K562 (cell line): Measurements from ENCODE around the gene KLHL33. TPM values are rescaled to one million over a fixed set of nuclear protein-coding genes. Genes with fewer than 3 reads are reported as not detected.

Experiments
- ATF3 ChIP-seq, 2 experiments: fragments of 450-650 bp in 1 of 2; sonication (generic) in 1 of 2; formaldehyde crosslinking in 1 of 2; IDR thresholded peaks in 1 of 2; conservative IDR thresholded peaks in 1 of 2; 2 replicates each; pipeline versions ENCODE4 v1.6.1 to v1.8.1; 2016 to 2023; ENCODE audit warnings: mild to moderate bottlenecking in 2 of 2, moderate library complexity in 2 of 2, inconsistent platforms in 1 of 2, missing genetic modification reagents in 1 of 2
- FOSL1 ChIP-seq: fragments of 200-800 bp; sonication (Bioruptor generic); conservative IDR thresholded peaks from 2 replicates; pipeline ENCODE4 v1.6.1; 2016; ENCODE audit warnings: missing genetic modification characterization, missing compliant biosample characterization
- MEF2A ChIP-seq: IDR thresholded peaks from 2 replicates; pipeline ENCODE4 v1.6.1; 2011; ENCODE audit warnings: low read depth, mild to moderate bottlenecking, low read length, moderate library complexity; ENCODE audit not compliant: control insufficient read depth
- SETDB1 ChIP-seq: IDR thresholded peaks from one replicate; pipeline ENCODE4 v1.6.1; 2012; ENCODE audit warnings: low read length, control low read depth, inconsistent platforms
- SRSF7 ChIP-seq: fragments of 200-400 bp; formaldehyde crosslinking; optimal IDR thresholded peaks from 2 replicates; pipeline ENCODE3; 2017; ENCODE audit warnings: mild to moderate bottlenecking, low read depth, low read length
- polyA plus RNA-seq, 8 experiments: library from polyadenylated mRNA; depleted of rRNA in 4 of 8; stranded (reverse) in 5 of 8; unstranded in 3 of 8; fragments of >200 nt; fragmentation: Nextera tagmentation in 2 of 8; fragmentation: Illumina TruSeq in 1 of 8; extraction: Ambion mirVana in 2 of 8; extraction: Trizol in 1 of 8; gene quantifications; 2 replicates each; pipeline versions ENCODE4 v1.2.1 to v1.2.3, GENCODE V29; 2011 to 2014; ENCODE audit warnings: inconsistent platforms in 1 of 8, missing spikeins in 1 of 8
- total RNA-seq, 7 experiments: library from RNA; depleted of rRNA in 6 of 7; stranded (reverse); fragments of >200 nt in 6 of 7; fragmentation: Illumina TruSeq in 2 of 7; extraction: Trizol in 2 of 7; gene quantifications; 2 replicates each; pipeline versions ENCODE4 v1.2.1 to v1.2.3, GENCODE V29; 2011 to 2021; ENCODE audit warnings: low replicate concordance in 1 of 7
- TF ChIP-seq, protein P1 (sequence below): fragments of 200-600 bp; sonication (generic); IDR thresholded peaks from one replicate; pipeline ENCODE4 v1.6.1; 2012; ENCODE audit warnings: mild to moderate bottlenecking, low read depth, low read length, inconsistent platforms
- TF ChIP-seq, protein P2 (sequence below): fragments of 250-450 bp; sonication (Bioruptor Pico); IDR thresholded peaks from 2 replicates; pipeline ENCODE4 v1.8.0; 2021; ENCODE audit warnings: moderate library complexity, mild to moderate bottlenecking, inconsistent platforms
- TF ChIP-seq, protein P3 (sequence below): sonication (generic); formaldehyde crosslinking; IDR thresholded peaks from 2 replicates; pipeline ENCODE4 v1.8.1; 2023; ENCODE audit warnings: mild to moderate bottlenecking, missing genetic modification reagents, moderate library complexity

The KLHL33 gene
- total and polyA plus RNA-seq, 9 of the 15 experiments (the other 6 are each of a cell fraction or from before 2014, with no cell fraction given): 0.04 to 0.27 (median 0.13) TPM; not detected in 6

- TF ChIP-seq, protein P1, sequence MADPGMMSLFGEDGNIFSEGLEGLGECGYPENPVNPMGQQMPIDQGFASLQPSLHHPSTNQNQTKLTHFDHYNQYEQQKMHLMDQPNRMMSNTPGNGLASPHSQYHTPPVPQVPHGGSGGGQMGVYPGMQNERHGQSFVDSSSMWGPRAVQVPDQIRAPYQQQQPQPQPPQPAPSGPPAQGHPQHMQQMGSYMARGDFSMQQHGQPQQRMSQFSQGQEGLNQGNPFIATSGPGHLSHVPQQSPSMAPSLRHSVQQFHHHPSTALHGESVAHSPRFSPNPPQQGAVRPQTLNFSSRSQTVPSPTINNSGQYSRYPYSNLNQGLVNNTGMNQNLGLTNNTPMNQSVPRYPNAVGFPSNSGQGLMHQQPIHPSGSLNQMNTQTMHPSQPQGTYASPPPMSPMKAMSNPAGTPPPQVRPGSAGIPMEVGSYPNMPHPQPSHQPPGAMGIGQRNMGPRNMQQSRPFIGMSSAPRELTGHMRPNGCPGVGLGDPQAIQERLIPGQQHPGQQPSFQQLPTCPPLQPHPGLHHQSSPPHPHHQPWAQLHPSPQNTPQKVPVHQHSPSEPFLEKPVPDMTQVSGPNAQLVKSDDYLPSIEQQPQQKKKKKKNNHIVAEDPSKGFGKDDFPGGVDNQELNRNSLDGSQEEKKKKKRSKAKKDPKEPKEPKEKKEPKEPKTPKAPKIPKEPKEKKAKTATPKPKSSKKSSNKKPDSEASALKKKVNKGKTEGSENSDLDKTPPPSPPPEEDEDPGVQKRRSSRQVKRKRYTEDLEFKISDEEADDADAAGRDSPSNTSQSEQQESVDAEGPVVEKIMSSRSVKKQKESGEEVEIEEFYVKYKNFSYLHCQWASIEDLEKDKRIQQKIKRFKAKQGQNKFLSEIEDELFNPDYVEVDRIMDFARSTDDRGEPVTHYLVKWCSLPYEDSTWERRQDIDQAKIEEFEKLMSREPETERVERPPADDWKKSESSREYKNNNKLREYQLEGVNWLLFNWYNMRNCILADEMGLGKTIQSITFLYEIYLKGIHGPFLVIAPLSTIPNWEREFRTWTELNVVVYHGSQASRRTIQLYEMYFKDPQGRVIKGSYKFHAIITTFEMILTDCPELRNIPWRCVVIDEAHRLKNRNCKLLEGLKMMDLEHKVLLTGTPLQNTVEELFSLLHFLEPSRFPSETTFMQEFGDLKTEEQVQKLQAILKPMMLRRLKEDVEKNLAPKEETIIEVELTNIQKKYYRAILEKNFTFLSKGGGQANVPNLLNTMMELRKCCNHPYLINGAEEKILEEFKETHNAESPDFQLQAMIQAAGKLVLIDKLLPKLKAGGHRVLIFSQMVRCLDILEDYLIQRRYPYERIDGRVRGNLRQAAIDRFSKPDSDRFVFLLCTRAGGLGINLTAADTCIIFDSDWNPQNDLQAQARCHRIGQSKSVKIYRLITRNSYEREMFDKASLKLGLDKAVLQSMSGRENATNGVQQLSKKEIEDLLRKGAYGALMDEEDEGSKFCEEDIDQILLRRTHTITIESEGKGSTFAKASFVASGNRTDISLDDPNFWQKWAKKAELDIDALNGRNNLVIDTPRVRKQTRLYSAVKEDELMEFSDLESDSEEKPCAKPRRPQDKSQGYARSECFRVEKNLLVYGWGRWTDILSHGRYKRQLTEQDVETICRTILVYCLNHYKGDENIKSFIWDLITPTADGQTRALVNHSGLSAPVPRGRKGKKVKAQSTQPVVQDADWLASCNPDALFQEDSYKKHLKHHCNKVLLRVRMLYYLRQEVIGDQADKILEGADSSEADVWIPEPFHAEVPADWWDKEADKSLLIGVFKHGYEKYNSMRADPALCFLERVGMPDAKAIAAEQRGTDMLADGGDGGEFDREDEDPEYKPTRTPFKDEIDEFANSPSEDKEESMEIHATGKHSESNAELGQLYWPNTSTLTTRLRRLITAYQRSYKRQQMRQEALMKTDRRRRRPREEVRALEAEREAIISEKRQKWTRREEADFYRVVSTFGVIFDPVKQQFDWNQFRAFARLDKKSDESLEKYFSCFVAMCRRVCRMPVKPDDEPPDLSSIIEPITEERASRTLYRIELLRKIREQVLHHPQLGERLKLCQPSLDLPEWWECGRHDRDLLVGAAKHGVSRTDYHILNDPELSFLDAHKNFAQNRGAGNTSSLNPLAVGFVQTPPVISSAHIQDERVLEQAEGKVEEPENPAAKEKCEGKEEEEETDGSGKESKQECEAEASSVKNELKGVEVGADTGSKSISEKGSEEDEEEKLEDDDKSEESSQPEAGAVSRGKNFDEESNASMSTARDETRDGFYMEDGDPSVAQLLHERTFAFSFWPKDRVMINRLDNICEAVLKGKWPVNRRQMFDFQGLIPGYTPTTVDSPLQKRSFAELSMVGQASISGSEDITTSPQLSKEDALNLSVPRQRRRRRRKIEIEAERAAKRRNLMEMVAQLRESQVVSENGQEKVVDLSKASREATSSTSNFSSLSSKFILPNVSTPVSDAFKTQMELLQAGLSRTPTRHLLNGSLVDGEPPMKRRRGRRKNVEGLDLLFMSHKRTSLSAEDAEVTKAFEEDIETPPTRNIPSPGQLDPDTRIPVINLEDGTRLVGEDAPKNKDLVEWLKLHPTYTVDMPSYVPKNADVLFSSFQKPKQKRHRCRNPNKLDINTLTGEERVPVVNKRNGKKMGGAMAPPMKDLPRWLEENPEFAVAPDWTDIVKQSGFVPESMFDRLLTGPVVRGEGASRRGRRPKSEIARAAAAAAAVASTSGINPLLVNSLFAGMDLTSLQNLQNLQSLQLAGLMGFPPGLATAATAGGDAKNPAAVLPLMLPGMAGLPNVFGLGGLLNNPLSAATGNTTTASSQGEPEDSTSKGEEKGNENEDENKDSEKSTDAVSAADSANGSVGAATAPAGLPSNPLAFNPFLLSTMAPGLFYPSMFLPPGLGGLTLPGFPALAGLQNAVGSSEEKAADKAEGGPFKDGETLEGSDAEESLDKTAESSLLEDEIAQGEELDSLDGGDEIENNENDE: no peak
- TF ChIP-seq SETDB1 (no peak), SRSF7 (no peak), MEF2A (peak; percentile 3; the same call in 1 of the 2 replicates), FOSL1 (tag) (peak; percentile 65), ATF3 (IDR thresholded peaks at IDR 0.05) (peak; percentile 42; the same call in 1 of the 2 replicates), ATF3 (CRISPR knock-in tag; conservative IDR thresholded peaks at IDR 0.05) (no peak)
- TF ChIP-seq, protein P2, sequence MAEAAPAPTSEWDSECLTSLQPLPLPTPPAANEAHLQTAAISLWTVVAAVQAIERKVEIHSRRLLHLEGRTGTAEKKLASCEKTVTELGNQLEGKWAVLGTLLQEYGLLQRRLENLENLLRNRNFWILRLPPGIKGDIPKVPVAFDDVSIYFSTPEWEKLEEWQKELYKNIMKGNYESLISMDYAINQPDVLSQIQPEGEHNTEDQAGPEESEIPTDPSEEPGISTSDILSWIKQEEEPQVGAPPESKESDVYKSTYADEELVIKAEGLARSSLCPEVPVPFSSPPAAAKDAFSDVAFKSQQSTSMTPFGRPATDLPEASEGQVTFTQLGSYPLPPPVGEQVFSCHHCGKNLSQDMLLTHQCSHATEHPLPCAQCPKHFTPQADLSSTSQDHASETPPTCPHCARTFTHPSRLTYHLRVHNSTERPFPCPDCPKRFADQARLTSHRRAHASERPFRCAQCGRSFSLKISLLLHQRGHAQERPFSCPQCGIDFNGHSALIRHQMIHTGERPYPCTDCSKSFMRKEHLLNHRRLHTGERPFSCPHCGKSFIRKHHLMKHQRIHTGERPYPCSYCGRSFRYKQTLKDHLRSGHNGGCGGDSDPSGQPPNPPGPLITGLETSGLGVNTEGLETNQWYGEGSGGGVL (CRISPR knock-in tag): no peak
- TF ChIP-seq, protein P3, sequence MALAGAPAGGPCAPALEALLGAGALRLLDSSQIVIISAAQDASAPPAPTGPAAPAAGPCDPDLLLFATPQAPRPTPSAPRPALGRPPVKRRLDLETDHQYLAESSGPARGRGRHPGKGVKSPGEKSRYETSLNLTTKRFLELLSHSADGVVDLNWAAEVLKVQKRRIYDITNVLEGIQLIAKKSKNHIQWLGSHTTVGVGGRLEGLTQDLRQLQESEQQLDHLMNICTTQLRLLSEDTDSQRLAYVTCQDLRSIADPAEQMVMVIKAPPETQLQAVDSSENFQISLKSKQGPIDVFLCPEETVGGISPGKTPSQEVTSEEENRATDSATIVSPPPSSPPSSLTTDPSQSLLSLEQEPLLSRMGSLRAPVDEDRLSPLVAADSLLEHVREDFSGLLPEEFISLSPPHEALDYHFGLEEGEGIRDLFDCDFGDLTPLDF (CRISPR knock-in tag): no peak
Observed at GRCh38 chr14:20400965-20401593, 34.9 kb downstream of the KLHL33 start (continued).
